OCI-LY3 (cell line): ENCODE results near the gene ELOVL2.

Source experiments
- H2AFZ ChIP-seq: fragments of 200-600, 300-600 bp; shearing (Covaris generic); 2 replicates; pipeline ENCODE4 v1.6.0; 2014; ENCODE audit warnings: antibody characterized with exemption, low read depth, low read length
- H3K27ac ChIP-seq: fragments of 200-600, 300-600 bp; sonication (generic); 2 replicates; pipeline ENCODE4 v1.5.1; 2014; ENCODE audit warnings: mild to moderate bottlenecking, low read length, moderate library complexity, mixed read lengths
- H3K27me3 ChIP-seq: fragments of 200-600, 300-600 bp; sonication (generic); 2 replicates; pipeline ENCODE4 v1.6.1; 2014; ENCODE audit warnings: low read depth, low read length, mixed read lengths
- H3K36me3 ChIP-seq: fragments of 200-600, 300-600 bp; sonication (generic); replicated peaks from 2 replicates; pipeline ENCODE3; 2014; ENCODE audit warnings: low read depth, low read length, mixed read lengths
- H3K4me1 ChIP-seq: fragments of 300-600, 200-600 bp; sonication (generic); 2 replicates; pipeline ENCODE4 v1.6.1; 2014; ENCODE audit warnings: low read length, mixed read lengths
- H3K4me2 ChIP-seq: fragments of 200-600, 300-600 bp; sonication (generic); 2 replicates; pipeline ENCODE4 v1.6.1; 2014; ENCODE audit warnings: low read length, mixed read lengths
- H3K4me3 ChIP-seq: fragments of 300-600, 200-600 bp; sonication (generic); 2 replicates; pipeline ENCODE4 v1.5.1; 2014; ENCODE audit warnings: antibody characterized with exemption, mild to moderate bottlenecking, low read length, moderate library complexity
- H3K79me2 ChIP-seq: fragments of 300-600, 200-600 bp; shearing (Covaris generic); 2 replicates; pipeline ENCODE4 v1.6.1; 2014; ENCODE audit warnings: mild to moderate bottlenecking, low read length, mixed read lengths
- H3K9ac ChIP-seq: fragments of 300-600, 200-600 bp; shearing (Covaris generic); 2 replicates; pipeline ENCODE4 v1.6.0; 2014; ENCODE audit warnings: mild to moderate bottlenecking, low read length, moderate library complexity
- H3K9me3 ChIP-seq: fragments of 200-600, 300-600 bp; shearing (Covaris generic); 2 replicates; pipeline ENCODE4 v1.6.1; 2014; ENCODE audit warnings: low read length, mixed read lengths; ENCODE audit not compliant: insufficient read depth
- H4K20me1 ChIP-seq: fragments of 200-600, 300-600 bp; sonication (generic); 2 replicates; pipeline ENCODE4 v1.6.1; 2016; ENCODE audit warnings: low read length, mixed read lengths; ENCODE audit not compliant: insufficient read depth
- CTCF ChIP-seq: fragments of 200-600, 300-600 bp; sonication (generic); IDR thresholded peaks from 2 replicates; pipeline ENCODE4 v1.5.1; 2014; ENCODE audit warnings: antibody characterized with exemption, low read length, low read depth
- EZH2phosphoT487 ChIP-seq: fragments of 200-600 bp; shearing (Covaris generic); IDR thresholded peaks from 2 replicates; pipeline ENCODE4 v1.6.1; 2018; ENCODE audit warnings: antibody characterized with exemption, mixed run types, low read depth

ELOVL2 gene

GRCh38 chr6:11050731-11051130 is 6.6 kb upstream of the ELOVL2 start:
- Histone ChIP-seq H3K27ac (no peak overlapping the region), H3K4me3 (no peak overlapping the region), H3K9ac (no peak overlapping the region), H2AFZ (no peak overlapping the region), H3K27me3 (no peaks in the 10 kb centered on the region; the same call in 1 of the 2 replicates), H3K79me2 (no peaks in the 10 kb centered on the region), H3K9me3 (no peaks in the 10 kb centered on the region), H3K36me3 (no peaks in the 10 kb centered on the region), H3K4me1 (no peaks in the 10 kb centered on the region), H3K4me2 (no peak overlapping the region), H4K20me1 (no peaks in the 10 kb centered on the region)
- TF ChIP-seq EZH2phosphoT487 = no peak
- TF ChIP-seq CTCF = no peak

GRCh38 chr6:11044712-11045167 is 635 bp upstream of the ELOVL2 start:
- Histone ChIP-seq H3K9me3 (no peaks in the 10 kb centered on the region), H2AFZ (no peak overlapping the region), H3K27me3 (peaks cover 3% of the 10 kb centered on the region), H3K4me2 (no peak overlapping the region), H3K27ac (no peak overlapping the region), H3K9ac (no peak overlapping the region), H4K20me1 (no peaks in the 10 kb centered on the region), H3K79me2 (no peaks in the 10 kb centered on the region), H3K4me1 (no peaks in the 10 kb centered on the region), H3K4me3 (no peak overlapping the region), H3K36me3 (no peaks in the 10 kb centered on the region)
- TF ChIP-seq CTCF (no peak), EZH2phosphoT487 (no peak)

GRCh38 chr6:11043378-11043960 is 636 bp downstream of the ELOVL2 start:
- TF ChIP-seq EZH2phosphoT487 (no peak), CTCF (no peak)
- Histone ChIP-seq H3K9ac (no peak overlapping the region), H3K27me3 (peaks cover 3% of the 10 kb centered on the region; the same call in 1 of the 2 replicates), H3K79me2 (no peaks in the 10 kb centered on the region), H2AFZ (no peak overlapping the region), H3K4me1 (no peaks in the 10 kb centered on the region), H4K20me1 (no peaks in the 10 kb centered on the region), H3K4me2 (no peak overlapping the region), H3K27ac (no peak overlapping the region), H3K36me3 (no peaks in the 10 kb centered on the region), H3K9me3 (no peaks in the 10 kb centered on the region), H3K4me3 (no peak overlapping the region)

GRCh38 chr6:11042750-11043377 is 1.2 kb downstream of the ELOVL2 start:
- no peaks in the 10 kb centered on the region for H3K4me1 ChIP-seq
- peaks cover 3% of the 10 kb centered on the region; the same call in 1 of the 2 replicates for H3K27me3 ChIP-seq
- H3K4me2 ChIP-seq = no peak overlapping the region
- no peaks in the 10 kb centered on the region for H3K9me3 ChIP-seq
- H3K4me3 ChIP-seq = no peak overlapping the region
- no peak overlapping the region for H3K9ac ChIP-seq
- no peak overlapping the region for H2AFZ ChIP-seq
- no peaks in the 10 kb centered on the region for H3K79me2 ChIP-seq
- TF ChIP-seq EZH2phosphoT487 (no peak), CTCF (no peak)
- no peaks in the 10 kb centered on the region for H4K20me1 ChIP-seq
- no peaks in the 10 kb centered on the region for H3K36me3 ChIP-seq
- H3K27ac ChIP-seq = no peak overlapping the region
